Kidney capillary endothelial cell (primary cell): Measurements from ENCODE around the gene DIS3L.
"Not testable (repeated sequence)": the region's sequence is repeated elsewhere in the genome, so short reads cannot be mapped to it uniquely, and the experiment has no call there.

ENCODE experiments used
- DNase-seq: peaks from one replicate; pipeline ENCODE4 v3.0.0-alpha.2; 2018; ENCODE audit warnings: low spot score

DIS3L gene

GRCh38 chr15:66293419-66294156 lies at the start of gene DIS3L:
DIS3L (plus strand) TSS chr15:66293568; CDS start chr15:66293597, 29 bp downstream.
- DNase-seq, result peak; percentile 27

GRCh38 chr15:66245832-66246231 lies 47.5 kb upstream of the DIS3L start:
- DNase-seq, result not testable (repeated sequence)

- DNase-seq, result no peak
Observed at GRCh38 chr15:66246937-66247336, 46.4 kb upstream of the DIS3L start.

GRCh38 chr15:66249605-66250174 lies 43.7 kb upstream of the DIS3L start:
- no peak for DNase-seq

GRCh38 chr15:66251065-66251789 lies 42.1 kb upstream of the DIS3L start:
- no peak for DNase-seq

- DNase-seq, result peak; percentile 33
Observed at GRCh38 chr15:66251790-66252684, 41.3 kb upstream of the DIS3L start.

- no peak for DNase-seq
Observed at GRCh38 chr15:66252685-66253417, 40.5 kb upstream of the DIS3L start.

- no peak for DNase-seq
Observed at GRCh38 chr15:66253418-66254088, 39.8 kb upstream of the DIS3L start, which contains the start of gene MEGF11. MEGF11 (minus strand) TSS chr15:66253750; CDS start chr15:66128403, 125,347 bp downstream.

- DNase-seq, result no peak
Observed at GRCh38 chr15:66254089-66254950, 39.0 kb upstream of the DIS3L start.

- no peak for DNase-seq
Observed at GRCh38 chr15:66254951-66255676, 38.3 kb upstream of the DIS3L start.

GRCh38 chr15:66256692-66257091 lies 36.7 kb upstream of the DIS3L start:
- no peak for DNase-seq

GRCh38 chr15:66261056-66261455 lies 32.3 kb upstream of the DIS3L start:
- DNase-seq, result no peak

- DNase-seq, result not testable (repeated sequence)
Observed at GRCh38 chr15:66262837-66263236, 30.5 kb upstream of the DIS3L start.

GRCh38 chr15:66264859-66265513 lies 28.4 kb upstream of the DIS3L start:
- DNase-seq, result no peak

GRCh38 chr15:66269326-66270090 lies 23.9 kb upstream of the DIS3L start:
- DNase-seq, result peak; percentile 61

GRCh38 chr15:66270932-66271331 lies 22.4 kb upstream of the DIS3L start:
- DNase-seq, result no peak

GRCh38 chr15:66275352-66275751 lies 18.0 kb upstream of the DIS3L start:
- DNase-seq, result no peak

- no peak for DNase-seq
Observed at GRCh38 chr15:66276546-66276945, 16.8 kb upstream of the DIS3L start.
